Measurements from ENCODE around the gene PSMD9. TPM values are rescaled to one million over a fixed set of nuclear protein-coding genes. Genes with fewer than 3 reads are reported as not detected.

The PSMD9 gene
- total RNA-seq, 6 donors from 2014 or later, result 28.1 to 59.1 (median 43.6) TPM

DNA sequence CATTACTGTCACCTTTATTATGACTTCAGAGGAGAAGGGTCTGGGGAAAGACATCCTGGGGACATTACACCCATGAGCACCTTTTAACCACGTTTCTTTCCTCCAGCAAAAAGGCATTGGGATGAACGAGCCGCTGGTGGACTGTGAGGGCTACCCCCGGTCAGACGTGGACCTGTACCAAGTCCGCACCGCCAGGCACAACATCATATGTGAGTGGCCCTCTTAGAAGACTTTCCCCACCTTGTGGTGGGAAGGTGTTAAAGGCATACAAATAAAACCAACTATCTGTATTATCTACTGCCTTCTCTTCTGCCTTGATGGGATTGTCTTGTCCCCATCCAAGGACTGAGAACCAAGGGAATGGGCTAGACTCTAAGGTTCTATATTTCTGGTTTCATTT, 6.0 kb downstream of the PSMD9 start:
- Histone ChIP-seq H3K27me3 (no peaks in the 10 kb centered on the region), H3K36me3 (peaks cover 5 to 64% (median 36%) of the 10 kb centered on the region in 4 donors), H3K4me1 (peaks cover 9 to 29% (median 17%) of the 10 kb centered on the region in 4 donors), H3K9me3 (no peaks in the 10 kb centered on the region), H3K27ac (no peak overlapping the region), H3K4me3 (no peak overlapping the region)
- ATAC-seq (ENCODE audit: low FRiP score in 2 of 2) (no peak), DNase-seq (no peak)
- WGBS, 2 donors, result 72 to 87% methylated on average over 7 of the region's 7 CpGs
- TF ChIP-seq, protein P1, sequence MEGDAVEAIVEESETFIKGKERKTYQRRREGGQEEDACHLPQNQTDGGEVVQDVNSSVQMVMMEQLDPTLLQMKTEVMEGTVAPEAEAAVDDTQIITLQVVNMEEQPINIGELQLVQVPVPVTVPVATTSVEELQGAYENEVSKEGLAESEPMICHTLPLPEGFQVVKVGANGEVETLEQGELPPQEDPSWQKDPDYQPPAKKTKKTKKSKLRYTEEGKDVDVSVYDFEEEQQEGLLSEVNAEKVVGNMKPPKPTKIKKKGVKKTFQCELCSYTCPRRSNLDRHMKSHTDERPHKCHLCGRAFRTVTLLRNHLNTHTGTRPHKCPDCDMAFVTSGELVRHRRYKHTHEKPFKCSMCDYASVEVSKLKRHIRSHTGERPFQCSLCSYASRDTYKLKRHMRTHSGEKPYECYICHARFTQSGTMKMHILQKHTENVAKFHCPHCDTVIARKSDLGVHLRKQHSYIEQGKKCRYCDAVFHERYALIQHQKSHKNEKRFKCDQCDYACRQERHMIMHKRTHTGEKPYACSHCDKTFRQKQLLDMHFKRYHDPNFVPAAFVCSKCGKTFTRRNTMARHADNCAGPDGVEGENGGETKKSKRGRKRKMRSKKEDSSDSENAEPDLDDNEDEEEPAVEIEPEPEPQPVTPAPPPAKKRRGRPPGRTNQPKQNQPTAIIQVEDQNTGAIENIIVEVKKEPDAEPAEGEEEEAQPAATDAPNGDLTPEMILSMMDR (IDR thresholded peaks at IDR 0.05), result no peak
- no peak for TF ChIP-seq POLR2AphosphoS5 (IDR thresholded peaks at IDR 0.05)

DNA sequence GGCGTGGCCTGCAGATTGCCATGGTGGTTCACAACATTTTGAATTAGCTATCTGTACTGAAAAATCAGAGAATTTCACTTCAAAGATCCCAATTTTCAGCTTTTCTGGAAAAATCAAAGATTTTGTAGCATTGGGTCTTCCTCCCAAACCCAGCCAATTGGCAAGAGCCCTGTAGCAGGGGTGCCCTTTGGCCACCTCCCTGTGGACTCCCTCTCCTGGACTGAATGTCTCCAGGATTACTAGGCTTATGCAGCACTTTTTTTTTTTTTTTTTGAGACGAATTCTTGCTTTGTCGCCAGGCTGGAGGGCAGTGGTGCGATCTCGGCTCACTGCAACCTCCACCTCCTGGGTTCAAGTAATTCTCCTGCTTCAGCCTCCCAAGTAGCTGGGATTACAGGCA, 9.7 kb downstream of the PSMD9 start:
- DNase-seq (no peak), ATAC-seq (ENCODE audit: low FRiP score in 2 of 2) (no peak)
- WGBS, 2 donors, result 80 to 89% methylated on average over 3 to 5 of the region's 5 CpGs
- Histone ChIP-seq H3K27ac (no peak overlapping the region), H3K36me3 (peaks cover 10 to 96% (median 69%) of the 10 kb centered on the region in 4 donors), H3K27me3 (no peaks in the 10 kb centered on the region), H3K9me3 (no peaks in the 10 kb centered on the region), H3K4me3 (no peak overlapping the region), H3K4me1 (peaks cover 0 to 9% (median 5%) of the 10 kb centered on the region in 4 donors)
- TF ChIP-seq POLR2A (IDR thresholded peaks at IDR 0.05), result no peak
- TF ChIP-seq, protein P1 (IDR thresholded peaks at IDR 0.05), result no peak
- TF ChIP-seq POLR2AphosphoS5 (IDR thresholded peaks at IDR 0.05), result no peak
- TF ChIP-seq EP300 (IDR thresholded peaks at IDR 0.05), result no peak

DNA sequence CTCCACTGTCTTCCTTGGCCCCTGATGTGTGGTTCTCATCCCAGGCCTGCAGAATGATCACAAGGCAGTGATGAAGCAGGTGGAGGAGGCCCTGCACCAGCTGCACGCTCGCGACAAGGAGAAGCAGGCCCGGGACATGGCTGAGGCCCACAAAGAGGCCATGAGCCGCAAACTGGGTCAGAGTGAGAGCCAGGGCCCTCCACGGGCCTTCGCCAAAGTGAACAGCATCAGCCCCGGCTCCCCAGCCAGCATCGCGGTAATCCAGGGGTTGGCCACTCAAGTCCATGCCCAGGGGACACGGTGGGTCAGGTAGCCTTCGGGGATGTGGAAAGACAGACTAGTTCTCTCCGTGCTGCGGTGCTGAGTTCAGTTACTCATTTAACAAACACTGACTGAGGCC, 11.0 kb downstream of the PSMD9 start:
- ATAC-seq (ENCODE audit: low FRiP score in 2 of 2), result no peak
- peak in 1 of 2 donors; percentile 59 for DNase-seq
- TF ChIP-seq, protein P1 (IDR thresholded peaks at IDR 0.05), result no peak
- no peak for TF ChIP-seq POLR2AphosphoS5 (IDR thresholded peaks at IDR 0.05)
- no peak for TF ChIP-seq POLR2A (IDR thresholded peaks at IDR 0.05)
- no peak for TF ChIP-seq EP300 (IDR thresholded peaks at IDR 0.05)

DNA sequence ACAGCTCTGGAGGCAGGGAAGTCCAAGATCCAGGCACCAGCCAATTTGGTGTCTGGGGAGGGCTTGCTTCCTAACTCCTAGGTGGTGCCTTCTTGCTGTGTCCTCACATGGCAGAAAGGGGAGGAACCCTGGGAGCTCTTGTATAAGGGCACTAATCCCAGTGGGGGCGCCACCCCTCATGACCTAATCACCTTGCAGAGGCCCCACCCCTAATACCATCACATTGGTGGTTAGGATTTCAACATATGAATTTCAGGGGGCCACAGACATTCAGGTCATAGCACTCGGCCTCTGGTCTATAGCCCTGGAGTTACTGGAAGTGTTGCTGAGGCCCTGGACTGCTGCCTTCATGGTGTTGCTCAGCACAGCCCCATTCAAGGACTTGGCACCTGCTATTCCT, 14.6 kb downstream of the PSMD9 start:
- no peak overlapping the region for H3K27ac ChIP-seq
- no peaks in the 10 kb centered on the region for H3K27me3 ChIP-seq
- H3K9me3 ChIP-seq, result no peaks in the 10 kb centered on the region
- no peaks in the 10 kb centered on the region for H3K4me1 ChIP-seq
- TF ChIP-seq POLR2AphosphoS5 (IDR thresholded peaks at IDR 0.05) (no peak), POLR2A (IDR thresholded peaks at IDR 0.05) (no peak)
- DNase-seq (no peak), ATAC-seq (ENCODE audit: low FRiP score in 2 of 2) (peak in 1 of 2 donors; percentile 53)
- no peak overlapping the region for H3K4me3 ChIP-seq
- WGBS, 2 donors, result 96% methylated on average over 2 of the region's 2 CpGs; no CpG with 5 or more reads in 1 of the 2 donors
- peaks cover 15 to 98% (median 81%) of the 10 kb centered on the region in 4 donors for H3K36me3 ChIP-seq

More for the DNA sequence above, 11.0 kb downstream of the PSMD9 start:
- Histone ChIP-seq H3K4me1 (no peaks in the 10 kb centered on the region), H3K27ac (no peak overlapping the region), H3K4me3 (no peak overlapping the region), H3K9me3 (no peaks in the 10 kb centered on the region), H3K27me3 (no peaks in the 10 kb centered on the region), H3K36me3 (peaks cover 12 to 98% (median 76%) of the 10 kb centered on the region in 4 donors)
- WGBS, 2 donors, result 100% methylated on average over 14 of the region's 14 CpGs; no CpG with 5 or more reads in 1 of the 2 donors

DNA sequence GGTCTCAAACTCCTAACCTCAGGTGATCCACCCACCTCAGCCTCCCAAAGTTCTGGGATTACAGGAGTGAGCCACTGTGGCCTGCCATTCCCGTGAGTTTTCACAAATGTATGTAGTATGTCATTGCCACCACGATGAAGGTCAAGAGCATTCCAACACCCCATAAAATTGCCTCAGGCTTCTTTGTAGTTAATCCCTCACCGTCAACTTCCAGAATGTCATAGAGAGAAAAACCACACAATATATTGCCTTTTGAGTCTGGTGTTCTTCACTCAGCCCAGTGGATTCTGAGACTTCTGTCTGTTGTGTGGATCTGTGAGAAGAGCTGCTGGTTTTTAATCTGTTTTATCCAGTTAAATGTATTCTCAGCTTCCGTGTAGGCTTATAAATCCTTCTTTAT, 17.2 kb downstream of the PSMD9 start:
- H3K36me3 ChIP-seq, result peaks cover 15 to 97% (median 78%) of the 10 kb centered on the region in 4 donors

DNA sequence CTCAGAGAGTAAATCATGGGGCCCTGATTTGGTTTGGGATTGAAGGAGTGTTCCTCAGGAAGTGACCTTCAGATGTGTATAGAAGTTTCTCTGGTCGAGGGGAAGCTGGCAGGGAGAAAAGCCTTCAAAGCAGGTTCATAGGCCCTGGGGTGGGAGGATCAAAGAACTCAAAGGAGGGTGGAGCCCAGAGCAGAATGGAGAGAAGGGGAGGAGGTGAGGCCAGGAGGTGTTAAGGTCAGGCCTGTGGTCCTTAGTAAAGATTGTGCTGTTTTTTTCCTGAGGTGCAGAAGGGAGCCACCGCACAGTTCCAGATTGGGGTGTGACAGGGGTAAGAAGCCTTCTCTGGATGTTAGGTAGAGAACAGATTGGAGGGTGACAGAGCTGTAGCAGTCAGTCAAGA, 20.1 kb downstream of the PSMD9 start:
- ATAC-seq (ENCODE audit: low FRiP score in 2 of 2) (no peak), DNase-seq (no peak)
- H3K4me3 ChIP-seq, result no peak overlapping the region
- TF ChIP-seq POLR2AphosphoS5 (IDR thresholded peaks at IDR 0.05) (no peak), EP300 (IDR thresholded peaks at IDR 0.05) (no peak), POLR2A (IDR thresholded peaks at IDR 0.05) (no peak)
- TF ChIP-seq, protein P1 (IDR thresholded peaks at IDR 0.05), result no peak
- H3K4me1 ChIP-seq, result no peaks in the 10 kb centered on the region
- no peaks in the 10 kb centered on the region for H3K27me3 ChIP-seq
- WGBS, 2 donors, result 59 to 81% methylated on average over 2 of the region's 2 CpGs
- peaks cover 8 to 90% (median 63%) of the 10 kb centered on the region in 4 donors for H3K36me3 ChIP-seq
- H3K27ac ChIP-seq, result no peak overlapping the region
- no peaks in the 10 kb centered on the region for H3K9me3 ChIP-seq

More for the DNA sequence above, 17.2 kb downstream of the PSMD9 start:
- Histone ChIP-seq H3K9me3 (no peaks in the 10 kb centered on the region), H3K27me3 (no peaks in the 10 kb centered on the region), H3K27ac (no peak overlapping the region), H3K4me3 (no peak overlapping the region), H3K4me1 (no peaks in the 10 kb centered on the region)
- DNase-seq (no peak), ATAC-seq (ENCODE audit: low FRiP score in 2 of 2) (no peak)
- 75 to 83% methylated on average over 4 of the region's 4 CpGs for WGBS, 2 donors
- no peak for TF ChIP-seq POLR2AphosphoS5 (IDR thresholded peaks at IDR 0.05)

Measured in upper lobe of left lung (tissue), 6 donors.